Naive thymus-derived CD4-positive, alpha-beta T cell (primary cell): ENCODE results near the gene RMI1. TPM values are rescaled to one million over a fixed set of nuclear protein-coding genes. Genes with fewer than 3 reads are reported as not detected.

ENCODE experiments used
- ATAC-seq: fragments of 150-1000 bp; cut with Tn5 transposase; 2 replicates; pipeline ENCODE4 v1.10.0; 2021; ENCODE audit warnings: mild to moderate bottlenecking, moderate library complexity
- CTCF ChIA-PET: fragments of 350-600 bp; sonication (Branson Sonifier 250); formaldehyde crosslinking; loops from one replicate; lab custom pipeline; 2021; ENCODE audit warnings: antibody characterized with exemption; lab: Charles Lee
- POLR2A ChIA-PET: fragments of 350-600 bp; sonication (Branson Sonifier 250); formaldehyde crosslinking; loops from one replicate; lab custom pipeline; 2021; ENCODE audit warnings: antibody characterized with exemption, inconsistent platforms; lab: Charles Lee
- DNase-seq, 9 donors: peaks; one replicate each; pipeline versions ENCODE4 v3.0.0 to v3.0.0-alpha.2; 2020 to 2022; ENCODE audit warnings: mixed read lengths in 1 of 9
- H3K27ac ChIP-seq: one replicate; pipeline ENCODE4 v1.7.0; 2013; ENCODE audit warnings: mild to moderate bottlenecking, low read depth, low read length, moderate library complexity
- H3K27me3 ChIP-seq, 2 donors: one replicate each; pipeline ENCODE4 v1.7.0; 2013; ENCODE audit warnings: low read length in 2 of 2, mild to moderate bottlenecking in 2 of 2, moderate library complexity in 2 of 2; ENCODE audit not compliant: control insufficient read depth in 2 of 2, insufficient read depth in 2 of 2
- H3K36me3 ChIP-seq, 3 experiments: 1 replicate in 2 of 3; 2 replicates in 1 of 3; pipeline ENCODE4 v1.7.0; 2013; ENCODE audit warnings: low read length in 3 of 3, mild to moderate bottlenecking in 3 of 3, moderate library complexity in 1 of 3; ENCODE audit not compliant: insufficient read depth in 3 of 3, control insufficient read depth in 2 of 3
- H3K4me1 ChIP-seq, 2 donors: one replicate each; pipeline ENCODE4 v1.7.0; 2013; ENCODE audit warnings: low read length in 2 of 2, mild to moderate bottlenecking in 2 of 2, moderate library complexity in 1 of 2; ENCODE audit not compliant: control insufficient read depth in 2 of 2, insufficient read depth in 2 of 2
- H3K4me3 ChIP-seq: 2 replicates; pipeline ENCODE4 v1.7.0; 2013; ENCODE audit warnings: mild to moderate bottlenecking, low read length
- H3K9me3 ChIP-seq, 3 experiments: 1 replicate in 2 of 3; 2 replicates in 1 of 3; pipeline ENCODE4 v1.7.0; 2013; ENCODE audit warnings: low read length in 3 of 3; ENCODE audit not compliant: control insufficient read depth in 2 of 3
- H3K27ac Mint-ChIP-seq, 9 donors: one replicate each; pipeline ENCODE4 v1.8.0; 2020 to 2022; ENCODE audit warnings: mixed read lengths in 9 of 9, mild to moderate bottlenecking in 8 of 9, moderate library complexity in 5 of 9, inconsistent platforms in 2 of 9
- H3K27me3 Mint-ChIP-seq, 5 donors: one replicate each; pipeline ENCODE4 v1.8.0; 2021 to 2022; ENCODE audit warnings: mixed read lengths in 5 of 5, mild to moderate bottlenecking in 1 of 5
- H3K36me3 Mint-ChIP-seq, 5 donors: one replicate each; pipeline ENCODE4 v1.8.0; 2020 to 2022; ENCODE audit warnings: mixed read lengths in 5 of 5, mild to moderate bottlenecking in 3 of 5, inconsistent platforms in 1 of 5
- H3K4me1 Mint-ChIP-seq, 7 donors: one replicate each; pipeline ENCODE4 v1.8.0; 2020 to 2022; ENCODE audit warnings: mixed read lengths in 7 of 7, mild to moderate bottlenecking in 3 of 7, inconsistent platforms in 1 of 7
- H3K4me3 Mint-ChIP-seq, 10 donors: one replicate each; pipeline ENCODE4 v1.8.0; 2020 to 2022; ENCODE audit warnings: mild to moderate bottlenecking in 10 of 10, mixed read lengths in 10 of 10, moderate library complexity in 6 of 10, inconsistent platforms in 2 of 10
- H3K9me3 Mint-ChIP-seq, 11 donors: one replicate each; pipeline ENCODE4 v1.8.0; 2020 to 2022; ENCODE audit warnings: mixed read lengths in 11 of 11, mild to moderate bottlenecking in 4 of 11, inconsistent platforms in 1 of 11, moderate library complexity in 1 of 11
- intact Hi-C, 2 donors: fragments of 100-400 bp; cut with micrococcal nuclease; formaldehyde crosslinking; loops; one replicate each; pipeline ENCODE4 v1.15.1; 2023
- polyA plus RNA-seq, 2 donors: library from polyadenylated mRNA; unstranded; fragments of 300-500 nt; fragmentation: Illumina TruSeq; gene quantifications; one replicate each; pipeline ENCODE4 v1.2.3, GENCODE V29; 2021
- total RNA-seq, 6 experiments: library from RNA in 5 of 6; stranded (reverse) in 5 of 6; gene quantifications; 1 replicate in 5 of 6; 2 replicates in 1 of 6; pipeline ENCODE4 v1.2.3 and lab custom pipeline; 2021 to 2026

The RMI1 gene
- total and polyA plus RNA-seq, 7 experiments from 2014 or later, result 1.6 to 24.8 (median 5.8) TPM

- Histone ChIP-seq H3K4me1 (peaks cover 14 to 21% of the 10 kb centered on the region in 2 donors), H3K9me3 (no peaks in the 10 kb centered on the region), H3K36me3 (peaks cover 0 to 29% (median 5%) of the 10 kb centered on the region in 3 experiments), H3K27me3 (no peaks in the 10 kb centered on the region), H3K27ac (peak overlapping the region; percentile 99), H3K4me3 (peak overlapping the region; percentile 93)
- Mint-ChIP-seq H3K4me3 (peak overlapping the region; percentile 91 to 100 (median 99)), H3K27ac (peak overlapping the region; percentile 43 to 100 (median 99)), H3K27me3 (no peaks in the 10 kb centered on the region), H3K4me1 (peaks cover 21 to 44% (median 40%) of the 10 kb centered on the region in 7 donors), H3K9me3 (peaks cover 0 to 6% (median 0%) of the 10 kb centered on the region in 11 donors), H3K36me3 (peaks cover 5 to 23% (median 18%) of the 10 kb centered on the region in 5 donors)
- ATAC-seq, result no peak
- CTCF ChIA-PET, result interaction anchor here (0.6 to 2.0 kb wide), 3 partner anchors 24 to 73 kb away, joined by 4 to 7 read pairs (median 4); partner anchors contain the start of gene KIF27
- POLR2A ChIA-PET, result interaction anchor here (1.4 to 4.8 kb wide), 13 partner anchors 10 to 358 kb away, joined by 4 to 44 read pairs (median 11); partner anchors contain the start of genes IDNK, KIF27 and UBQLN1
- peak in 1 of 9 donors; percentile 39 for DNase-seq
- intact Hi-C loops, result loop anchor here (1.0 to 10.0 kb wide), 5 partner anchors 74 to 1824 kb away; partner anchors contain the start of genes GKAP1 (in 1 of the 2) and IDNK (in 1 of the 2)
Observed at GRCh38 chr9:83981126-83981871, 694 bp downstream of the RMI1 start.

GRCh38 chr9:83986195-83986594, 5.6 kb downstream of the RMI1 start:
- Mint-ChIP-seq H3K4me1 (peaks cover 14 to 47% (median 22%) of the 10 kb centered on the region in 7 donors), H3K4me3 (no peak overlapping the region), H3K27ac (peak overlapping the region in 1 of 9 donors; percentile 30), H3K27me3 (no peaks in the 10 kb centered on the region), H3K36me3 (peaks cover 4 to 27% (median 12%) of the 10 kb centered on the region in 5 donors), H3K9me3 (peaks cover 0 to 1% (median 0%) of the 10 kb centered on the region in 11 donors)
- intact Hi-C loops, result loop anchor here in 1 of 2 donors (10.0 kb wide), 2 partner anchors 69 to 1819 kb away; no protein-coding TSS in a partner anchor
- Histone ChIP-seq H3K36me3 (no peaks in the 10 kb centered on the region), H3K9me3 (no peaks in the 10 kb centered on the region), H3K27me3 (no peaks in the 10 kb centered on the region), H3K4me3 (no peak overlapping the region), H3K27ac (no peak overlapping the region), H3K4me1 (peaks cover 0 to 6% of the 10 kb centered on the region in 2 donors)
- ATAC-seq (no peak), DNase-seq (no peak)
- ChIA-PET CTCF (no interaction called here), POLR2A (no interaction called here)

DNA sequence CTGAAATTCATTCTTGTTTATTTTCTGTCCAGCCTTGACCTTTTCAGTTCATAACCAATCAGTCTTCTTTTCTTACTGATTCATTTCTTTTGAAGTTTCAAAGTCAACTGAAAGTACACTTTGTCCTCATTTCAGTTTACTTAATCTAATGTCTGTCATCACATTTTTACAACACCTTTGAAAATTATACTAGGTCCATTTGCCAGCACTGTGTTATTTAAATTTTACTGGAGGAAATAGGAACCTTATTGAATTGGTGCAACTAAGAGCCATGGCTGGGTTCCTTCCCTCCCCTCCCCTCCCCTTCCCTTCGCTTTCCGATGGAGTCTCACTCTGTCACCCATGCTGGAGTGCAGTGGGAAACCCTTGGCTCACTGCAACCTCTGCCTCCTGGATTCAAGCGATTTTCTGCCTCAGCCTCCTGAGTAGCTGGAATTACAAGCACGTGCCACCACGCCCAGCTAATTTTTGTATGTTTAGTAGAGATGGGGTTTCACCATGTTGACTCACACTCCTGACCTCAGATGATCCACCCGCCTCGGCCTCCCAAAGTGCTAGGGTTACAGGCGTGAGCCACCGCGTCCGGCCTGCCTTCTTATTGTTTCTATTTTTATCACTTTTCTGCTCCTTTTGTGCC, 6.3 kb downstream of the RMI1 start:
- H3K9me3 Mint-ChIP-seq, result peaks cover 0 to 1% (median 0%) of the 10 kb centered on the region in 11 donors
- H3K4me3 Mint-ChIP-seq, result peak overlapping the region in 2 of 10 donors; percentile 1 to 6
- ATAC-seq, result peak; percentile 51
- CTCF ChIA-PET, result no interaction called here
- peaks cover 0 to 6% of the 10 kb centered on the region in 2 donors for H3K4me1 ChIP-seq
- no peaks in the 10 kb centered on the region for H3K27me3 Mint-ChIP-seq
- H3K27ac Mint-ChIP-seq, result peak overlapping the region in 2 of 9 donors; percentile 29 to 39
- no peak overlapping the region for H3K27ac ChIP-seq
- peaks cover 4 to 29% (median 16%) of the 10 kb centered on the region in 5 donors for H3K36me3 Mint-ChIP-seq
- intact Hi-C loops, result loop anchor here in 1 of 2 donors (10.0 kb wide), 2 partner anchors 68 to 1818 kb away; no protein-coding TSS in a partner anchor
- POLR2A ChIA-PET, result no interaction called here
- H3K27me3 ChIP-seq, result no peaks in the 10 kb centered on the region
- no peak for DNase-seq
- H3K4me1 Mint-ChIP-seq, result peaks cover 7 to 41% (median 15%) of the 10 kb centered on the region in 7 donors
- H3K9me3 ChIP-seq, result no peaks in the 10 kb centered on the region
- no peaks in the 10 kb centered on the region for H3K36me3 ChIP-seq
- no peak overlapping the region for H3K4me3 ChIP-seq

- intact Hi-C loops, result loop anchor here in 1 of 2 donors (10.0 kb wide), 2 partner anchors 67 to 1817 kb away; no protein-coding TSS in a partner anchor
- ChIA-PET POLR2A (no interaction called here), CTCF (no interaction called here)
- Mint-ChIP-seq H3K36me3 (peaks cover 4 to 29% (median 16%) of the 10 kb centered on the region in 5 donors), H3K27ac (peak overlapping the region in 1 of 9 donors; percentile 39), H3K27me3 (no peaks in the 10 kb centered on the region), H3K4me1 (peaks cover 6 to 42% (median 15%) of the 10 kb centered on the region in 7 donors), H3K9me3 (peaks cover 0 to 1% (median 0%) of the 10 kb centered on the region in 11 donors), H3K4me3 (peak overlapping the region in 1 of 10 donors; percentile 1)
- H3K4me3 ChIP-seq, result no peak overlapping the region
- no peak for DNase-seq
- no peaks in the 10 kb centered on the region for H3K36me3 ChIP-seq
- H3K9me3 ChIP-seq, result no peaks in the 10 kb centered on the region
- peaks cover 0 to 6% of the 10 kb centered on the region in 2 donors for H3K4me1 ChIP-seq
- H3K27ac ChIP-seq, result no peak overlapping the region
- no peaks in the 10 kb centered on the region for H3K27me3 ChIP-seq
- no peak for ATAC-seq
Observed at GRCh38 chr9:83987402-83987791, 6.8 kb downstream of the RMI1 start.

GRCh38 chr9:83988411-83988810, 7.8 kb downstream of the RMI1 start:
- peak overlapping the region in 1 of 9 donors; percentile 44 for H3K27ac Mint-ChIP-seq
- intact Hi-C loops, result loop anchor here in 1 of 2 donors (10.0 kb wide), 2 partner anchors 66 to 1816 kb away; no protein-coding TSS in a partner anchor

DNA sequence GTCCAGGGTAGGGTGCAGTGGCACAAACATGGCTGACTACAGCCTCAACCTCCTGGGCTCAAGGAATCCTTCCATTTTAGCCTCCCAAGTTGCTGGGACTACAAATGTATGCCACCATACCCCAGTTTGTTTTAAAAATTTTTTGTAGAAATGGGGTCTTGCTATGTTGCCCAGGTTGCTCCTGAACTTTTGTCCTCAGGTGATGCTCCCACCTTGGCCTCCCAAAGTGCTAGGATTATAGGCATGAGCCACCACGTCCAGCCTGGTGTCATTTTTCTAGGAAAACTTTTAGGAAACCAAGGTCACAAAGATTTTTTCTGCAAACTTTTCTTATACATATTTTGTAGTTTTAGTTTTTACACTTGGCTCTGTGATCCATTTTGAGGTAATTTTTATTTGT, 10.8 kb downstream of the RMI1 start:
- DNase-seq, result no peak
- ATAC-seq, result no peak
- intact Hi-C loops, result no loop called here
- H3K36me3 Mint-ChIP-seq, result peaks cover 4 to 31% (median 27%) of the 10 kb centered on the region in 5 donors
- Histone ChIP-seq H3K4me3 (no peak overlapping the region), H3K27ac (no peak overlapping the region), H3K27me3 (no peaks in the 10 kb centered on the region), H3K36me3 (no peaks in the 10 kb centered on the region), H3K4me1 (no peaks in the 10 kb centered on the region), H3K9me3 (no peaks in the 10 kb centered on the region)
- H3K27ac Mint-ChIP-seq, result no peak overlapping the region
- ChIA-PET POLR2A (no interaction called here), CTCF (no interaction called here)
- H3K4me3 Mint-ChIP-seq, result no peak overlapping the region
- peaks cover 0 to 42% (median 11%) of the 10 kb centered on the region in 7 donors for H3K4me1 Mint-ChIP-seq
- no peaks in the 10 kb centered on the region for H3K9me3 Mint-ChIP-seq
- H3K27me3 Mint-ChIP-seq, result no peaks in the 10 kb centered on the region

More at GRCh38 chr9:83988411-83988810, 7.8 kb downstream of the RMI1 start:
- no peak overlapping the region for H3K4me3 Mint-ChIP-seq
- H3K36me3 ChIP-seq, result no peaks in the 10 kb centered on the region
- peaks cover 4 to 26% (median 19%) of the 10 kb centered on the region in 5 donors for H3K36me3 Mint-ChIP-seq
- no peaks in the 10 kb centered on the region for H3K27me3 ChIP-seq
- H3K9me3 Mint-ChIP-seq, result no peaks in the 10 kb centered on the region
- ChIA-PET POLR2A (no interaction called here), CTCF (no interaction called here)
- DNase-seq (no peak), ATAC-seq (no peak)
- H3K4me1 Mint-ChIP-seq, result peaks cover 0 to 41% (median 8%) of the 10 kb centered on the region in 7 donors
- H3K27ac ChIP-seq, result no peak overlapping the region
- H3K4me1 ChIP-seq, result peaks cover 0 to 5% of the 10 kb centered on the region in 2 donors
- no peak overlapping the region for H3K4me3 ChIP-seq
- no peaks in the 10 kb centered on the region for H3K27me3 Mint-ChIP-seq
- no peaks in the 10 kb centered on the region for H3K9me3 ChIP-seq
